GM18519 (cell line): Measurements from ENCODE around the gene TRIM52.

ENCODE experiments used
- ATAC-seq: cut with Tn5 transposase; IDR thresholded peaks from one replicate; pipeline ENCODE4 v1.9.1; 2021; ENCODE audit warnings: mild to moderate bottlenecking, moderate library complexity; ENCODE audit not compliant: unreplicated experiment, low FRiP score

TRIM52 gene

GRCh38 chr5:181259283-181259682 is 1.7 kb downstream of the TRIM52 start:
- ATAC-seq = no peak

- no peak for ATAC-seq
These were observed 2.4 kb downstream of the TRIM52 start for GRCh38 chr5:181258576-181258975.

- no peak for ATAC-seq
These were observed 4.9 kb downstream of the TRIM52 start for GRCh38 chr5:181255836-181256578.

- ATAC-seq = no peak
These were observed 5.7 kb downstream of the TRIM52 start for GRCh38 chr5:181255276-181255675.

GRCh38 chr5:181248277-181248676 is 12.7 kb downstream of the TRIM52 start:
- ATAC-seq = no peak

- ATAC-seq = no peak
These were observed 14.5 kb downstream of the TRIM52 start for GRCh38 chr5:181246276-181247049.

- no peak for ATAC-seq
These were observed 15.3 kb downstream of the TRIM52 start for GRCh38 chr5:181245427-181246275.

GRCh38 chr5:181243564-181244343 is 17.2 kb downstream of the TRIM52 start, which contains the start of gene RACK1:
RACK1 (minus strand) TSS chr5:181243906; CDS start chr5:181243800, 106 bp downstream.
- peak; percentile 44 for ATAC-seq

- no peak for ATAC-seq
These were observed 17.9 kb downstream of the TRIM52 start for GRCh38 chr5:181243018-181243563.

GRCh38 chr5:181242031-181242451 is 18.9 kb downstream of the TRIM52 start:
- no peak for ATAC-seq

- no peak for ATAC-seq
These were observed 19.5 kb downstream of the TRIM52 start for GRCh38 chr5:181241393-181241975.

- no peak for ATAC-seq
These were observed 21.8 kb downstream of the TRIM52 start for GRCh38 chr5:181239062-181239663.

GRCh38 chr5:181237729-181238385 is 23.1 kb downstream of the TRIM52 start:
- no peak for ATAC-seq

- no peak for ATAC-seq
These were observed 23.8 kb downstream of the TRIM52 start for GRCh38 chr5:181236954-181237641.

- no peak for ATAC-seq
These were observed 24.5 kb downstream of the TRIM52 start for GRCh38 chr5:181236471-181236870.

- ATAC-seq = no peak
These were observed 25.1 kb downstream of the TRIM52 start for GRCh38 chr5:181235689-181236366.

- no peak for ATAC-seq
These were observed 25.6 kb downstream of the TRIM52 start for GRCh38 chr5:181235323-181235688.
